Muscle of arm (tissue), 12 donors: ENCODE results near the gene ESF1. TPM values are rescaled to one million over a fixed set of nuclear protein-coding genes. Genes with fewer than 3 reads are reported as not detected.
"Not testable (repeated sequence)": the region's sequence is repeated elsewhere in the genome, so short reads cannot be mapped to it uniquely, and the experiment has no call there.

Source experiments
- DNase-seq: peaks from one replicate; pipeline ENCODE4 v3.0.0-alpha.2; 2013
- polyA plus RNA-seq, 12 donors: library from polyadenylated mRNA; unstranded; fragments of 120-200 nt; gene quantifications; one replicate each; pipeline ENCODE4 v1.2.1, GENCODE V29; 2013; ENCODE audit not compliant: insufficient read length in 12 of 12

Gene ESF1
- polyA plus RNA-seq, 12 donors = 13.9 to 26.7 (median 18.3) TPM; not detected in 1

- DNase-seq = no peak
These were observed 44.7 kb downstream of the ESF1 start for GRCh38 chr20:13739731-13740649.

GRCh38 chr20:13738187-13738586 is 46.5 kb downstream of the ESF1 start:
- DNase-seq = not testable (repeated sequence)

GRCh38 chr20:13736436-13737191 is 48.1 kb downstream of the ESF1 start:
- peak; percentile 32 for DNase-seq

- DNase-seq = no peak
These were observed 48.9 kb downstream of the ESF1 start for GRCh38 chr20:13735826-13736225.

- DNase-seq = no peak
These were observed 61.7 kb downstream of the ESF1 start for GRCh38 chr20:13723011-13723410.

GRCh38 chr20:13718171-13718570 is 66.5 kb downstream of the ESF1 start:
- no peak for DNase-seq

- DNase-seq = no peak
These were observed 67.1 kb downstream of the ESF1 start for GRCh38 chr20:13717631-13718044.

GRCh38 chr20:13715171-13715570 is 69.5 kb downstream of the ESF1 start:
- no peak for DNase-seq

GRCh38 chr20:13708234-13708633 is 76.5 kb downstream of the ESF1 start:
- no peak for DNase-seq

- DNase-seq = no peak
These were observed 81.5 kb downstream of the ESF1 start for GRCh38 chr20:13703265-13703664.

- DNase-seq = no peak
These were observed 83.2 kb downstream of the ESF1 start for GRCh38 chr20:13701486-13701885.

- no peak for DNase-seq
These were observed 84.0 kb downstream of the ESF1 start for GRCh38 chr20:13700761-13701160.

- no peak for DNase-seq
These were observed 90.1 kb downstream of the ESF1 start for GRCh38 chr20:13694420-13695150.

GRCh38 chr20:13692802-13693736 is 91.7 kb downstream of the ESF1 start:
- no peak for DNase-seq

- DNase-seq = peak; percentile 74
These were observed 93.8 kb downstream of the ESF1 start for GRCh38 chr20:13690943-13691342.

- no peak for DNase-seq
These were observed 96.9 kb downstream of the ESF1 start for GRCh38 chr20:13687815-13688214.

GRCh38 chr20:13685623-13686022 is 99.1 kb downstream of the ESF1 start:
- no peak for DNase-seq

GRCh38 chr20:13684566-13685222 is 100.0 kb downstream of the ESF1 start:
- no peak for DNase-seq

- DNase-seq = no peak
These were observed 100.9 kb downstream of the ESF1 start for GRCh38 chr20:13683833-13684232.
